Right lobe of liver (tissue), 4 donors: Measurements from ENCODE around the gene TNFRSF19.

Experiments used
- POLR2A ChIP-seq: fragments of 450-650 bp; IDR thresholded peaks from one replicate; pipeline ENCODE4 v1.6.1; 2017; ENCODE audit warnings: antibody characterized with exemption, mild to moderate bottlenecking
- TF ChIP-seq, protein P1 (sequence below), 4 donors: fragments of 200-600 bp in 3 of 4; fragments of 450-650 bp in 1 of 4; IDR thresholded peaks; one replicate each; pipeline versions ENCODE4 v1.5.1 to v1.8.0; 2016 to 2022; ENCODE audit warnings: antibody characterized with exemption in 4 of 4, mild to moderate bottlenecking in 2 of 4
- donor health status: DM: no; HTN: no; CAD: no.
- donor health status: DM: no; HTN: no; CAD: no.
- donor health status: DM: no; HTN: yes; CAD: no.

DNA sequence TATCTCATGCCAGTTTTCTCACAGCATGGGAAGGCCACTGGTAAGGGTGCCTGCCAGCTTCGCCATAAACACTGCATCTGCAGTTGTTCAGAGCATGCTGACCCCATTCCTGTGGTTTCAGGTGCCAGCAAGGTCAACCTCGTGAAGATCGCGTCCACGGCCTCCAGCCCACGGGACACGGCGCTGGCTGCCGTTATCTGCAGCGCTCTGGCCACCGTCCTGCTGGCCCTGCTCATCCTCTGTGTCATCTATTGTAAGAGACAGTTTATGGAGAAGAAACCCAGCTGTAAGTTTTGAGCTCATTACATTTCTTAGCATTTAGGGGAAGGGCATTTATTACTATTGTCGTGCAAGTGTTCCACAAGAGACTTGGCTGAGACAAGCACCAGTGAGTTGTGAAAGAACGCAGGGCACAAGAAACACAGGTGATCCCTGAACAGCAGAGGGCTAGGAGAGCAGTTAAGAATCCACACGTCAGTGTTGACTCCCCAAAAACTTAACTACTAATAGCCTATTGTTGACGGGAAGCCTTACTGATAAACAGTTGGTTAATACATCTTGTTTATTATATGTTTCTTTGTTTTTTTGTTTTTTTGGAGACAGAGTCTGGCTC lies 88.8 kb downstream of the TNFRSF19 start:
- TF ChIP-seq, protein P1, sequence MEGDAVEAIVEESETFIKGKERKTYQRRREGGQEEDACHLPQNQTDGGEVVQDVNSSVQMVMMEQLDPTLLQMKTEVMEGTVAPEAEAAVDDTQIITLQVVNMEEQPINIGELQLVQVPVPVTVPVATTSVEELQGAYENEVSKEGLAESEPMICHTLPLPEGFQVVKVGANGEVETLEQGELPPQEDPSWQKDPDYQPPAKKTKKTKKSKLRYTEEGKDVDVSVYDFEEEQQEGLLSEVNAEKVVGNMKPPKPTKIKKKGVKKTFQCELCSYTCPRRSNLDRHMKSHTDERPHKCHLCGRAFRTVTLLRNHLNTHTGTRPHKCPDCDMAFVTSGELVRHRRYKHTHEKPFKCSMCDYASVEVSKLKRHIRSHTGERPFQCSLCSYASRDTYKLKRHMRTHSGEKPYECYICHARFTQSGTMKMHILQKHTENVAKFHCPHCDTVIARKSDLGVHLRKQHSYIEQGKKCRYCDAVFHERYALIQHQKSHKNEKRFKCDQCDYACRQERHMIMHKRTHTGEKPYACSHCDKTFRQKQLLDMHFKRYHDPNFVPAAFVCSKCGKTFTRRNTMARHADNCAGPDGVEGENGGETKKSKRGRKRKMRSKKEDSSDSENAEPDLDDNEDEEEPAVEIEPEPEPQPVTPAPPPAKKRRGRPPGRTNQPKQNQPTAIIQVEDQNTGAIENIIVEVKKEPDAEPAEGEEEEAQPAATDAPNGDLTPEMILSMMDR (IDR thresholded peaks at IDR 0.05) = no peak
- TF ChIP-seq POLR2A = no peak
